Neuronal stem cell (in vitro differentiated cells): ENCODE results near the gene MZT2B. TPM values are rescaled to one million over a fixed set of nuclear protein-coding genes. Genes with fewer than 3 reads are reported as not detected.
"Not testable (repeated sequence)": the region's sequence is repeated elsewhere in the genome, so short reads cannot be mapped to it uniquely, and the experiment has no call there.

Experiments
- DNase-seq: peaks from one replicate; pipeline ENCODE4 v3.0.0-alpha.2; 2013; ENCODE audit warnings: low spot score
- H2AFZ ChIP-seq: one replicate; pipeline ENCODE4 v1.6.1; 2013; ENCODE audit warnings: mild to moderate bottlenecking, low read length, inconsistent platforms
- H2AK5ac ChIP-seq: 2 replicates; pipeline ENCODE4 v1.6.1; 2013; ENCODE audit warnings: low read depth, mild to moderate bottlenecking, inconsistent platforms, low read length, moderate library complexity, mixed read lengths
- H2BK120ac ChIP-seq: 2 replicates; pipeline ENCODE4 v1.6.1; 2013; ENCODE audit warnings: low read depth, mild to moderate bottlenecking, inconsistent platforms, low read length, moderate library complexity, mixed read lengths
- H2BK12ac ChIP-seq: one replicate; pipeline ENCODE4 v1.6.1; 2013; ENCODE audit warnings: low read length, inconsistent platforms
- H2BK15ac ChIP-seq: 2 replicates; pipeline ENCODE4 v1.6.1; 2013; ENCODE audit warnings: mild to moderate bottlenecking, low read length, inconsistent platforms, mixed read lengths
- H2BK5ac ChIP-seq: one replicate; pipeline ENCODE4 v1.6.1; 2013; ENCODE audit warnings: inconsistent platforms, mild to moderate bottlenecking, low read length, moderate library complexity
- H3K14ac ChIP-seq: one replicate; pipeline ENCODE4 v1.6.1; 2013; ENCODE audit warnings: low read length, inconsistent platforms
- H3K18ac ChIP-seq: 2 replicates; pipeline ENCODE4 v1.6.1; 2013; ENCODE audit warnings: low read length, inconsistent platforms
- H3K23ac ChIP-seq: 2 replicates; pipeline ENCODE4 v1.6.1; 2013; ENCODE audit warnings: low read depth, mild to moderate bottlenecking, mixed read lengths, low read length, inconsistent platforms; ENCODE audit not compliant: poor library complexity
- H3K27ac ChIP-seq: replicated peaks from 3 replicates; pipeline ENCODE4 v1.5.1; 2013; ENCODE audit warnings: low read length, inconsistent platforms
- H3K27me3 ChIP-seq, 3 experiments: 2 replicates each; pipeline ENCODE4 v1.6.1; 2013; ENCODE audit warnings: low read length in 3 of 3, mild to moderate bottlenecking in 2 of 3, inconsistent platforms in 1 of 3, low read depth in 1 of 3, mixed read lengths in 1 of 3, moderate library complexity in 1 of 3; ENCODE audit not compliant: control insufficient read depth in 3 of 3, insufficient read depth in 3 of 3
- H3K36me3 ChIP-seq, 2 donors: replicated peaks in 1 of 2; 2 replicates each; pipeline ENCODE4 v1.6.1; 2013; ENCODE audit warnings: low read length in 2 of 2; ENCODE audit not compliant: control insufficient read depth in 2 of 2, insufficient read depth in 2 of 2
- H3K4ac ChIP-seq: 2 replicates; pipeline ENCODE4 v1.6.1; 2013; ENCODE audit warnings: inconsistent platforms, mild to moderate bottlenecking, low read length, moderate library complexity
- H3K4me1 ChIP-seq, 2 donors: 1 replicate in 1 of 2; 2 replicates in 1 of 2; pipeline ENCODE4 v1.6.1; 2013; ENCODE audit warnings: low read length in 2 of 2, low read depth in 1 of 2; ENCODE audit not compliant: control insufficient read depth in 2 of 2, insufficient read depth in 1 of 2
- H3K4me2 ChIP-seq: one replicate; pipeline ENCODE4 v1.6.1; 2013; ENCODE audit warnings: mild to moderate bottlenecking, low read length, inconsistent platforms; ENCODE audit not compliant: insufficient read depth, poor library complexity, severe bottlenecking
- H3K4me3 ChIP-seq, 2 donors: 2 replicates each; pipeline ENCODE4 v1.5.1; 2013; ENCODE audit warnings: low read length in 2 of 2, mild to moderate bottlenecking in 2 of 2, inconsistent platforms in 1 of 2, moderate library complexity in 1 of 2
- H3K79me1 ChIP-seq: one replicate; pipeline ENCODE4 v1.6.1; 2013; ENCODE audit warnings: low read depth, mild to moderate bottlenecking, inconsistent platforms, low read length, moderate library complexity
- H3K9ac ChIP-seq: one replicate; pipeline ENCODE4 v1.6.1; 2013; ENCODE audit warnings: mild to moderate bottlenecking, low read depth, low read length, inconsistent platforms; ENCODE audit not compliant: poor library complexity
- H3K9me3 ChIP-seq, 2 donors: replicated peaks in 1 of 2; 2 replicates each; pipeline versions ENCODE3 to v1.6.1; 2013; ENCODE audit warnings: low read length in 2 of 2, mild to moderate bottlenecking in 2 of 2, inconsistent platforms in 1 of 2, low read depth in 1 of 2, mixed read lengths in 1 of 2, moderate library complexity in 1 of 2; ENCODE audit not compliant: control insufficient read depth in 2 of 2, insufficient read depth in 1 of 2
- H4K8ac ChIP-seq: one replicate; pipeline ENCODE4 v1.6.1; 2013; ENCODE audit warnings: low read depth, mild to moderate bottlenecking, inconsistent platforms, low read length, moderate library complexity
- H4K91ac ChIP-seq: one replicate; pipeline ENCODE4 v1.6.1; 2013; ENCODE audit warnings: low read length, low read depth, mild to moderate bottlenecking, inconsistent platforms; ENCODE audit not compliant: poor library complexity
- WGBS, 2 donors: extraction: QIAGEN DNeasy Blood & Tissue Kit; methylation state at CpG; one replicate each; pipeline ENCODE4 v1.1.7; 2013; ENCODE audit warnings: missing lambda C conversion rate in 2 of 2, mixed read lengths in 1 of 2; ENCODE audit not compliant: insufficient read length in 2 of 2, insufficient replicate concordance in 1 of 2; ENCODE audit errors: extremely low coverage in 2 of 2; 5-methylcytosine and 5-hydroxymethylcytosine counted together
- polyA plus RNA-seq, 2 experiments: library from polyadenylated mRNA; stranded (reverse); fragments of 200-250 nt; gene quantifications; one replicate each; pipeline ENCODE4 v1.2.3, GENCODE V29; 2013

MZT2B gene, protein sequence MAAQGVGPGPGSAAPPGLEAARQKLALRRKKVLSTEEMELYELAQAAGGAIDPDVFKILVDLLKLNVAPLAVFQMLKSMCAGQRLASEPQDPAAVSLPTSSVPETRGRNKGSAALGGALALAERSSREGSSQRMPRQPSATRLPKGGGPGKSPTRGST
- polyA plus RNA-seq (2013, experiment 1 of 2), result 325 TPM
- 326 TPM for polyA plus RNA-seq (2013, experiment 2 of 2)

GRCh38 chr2:130181880-130182682 lies at the start of gene MZT2B:
MZT2B (plus strand) TSS chr2:130182262; CDS start chr2:130182283, 21 bp downstream.
- H2AK5ac ChIP-seq, H4K91ac ChIP-seq, H3K4ac ChIP-seq, H2BK12ac ChIP-seq, H2BK15ac ChIP-seq, H2BK120ac ChIP-seq, H3K27me3 ChIP-seq, H3K9me3 ChIP-seq, H3K79me1 ChIP-seq: not testable (repeated sequence)
- peak within 1 kb of the TSS; percentile 98 for H3K18ac ChIP-seq
- H3K9ac ChIP-seq, result peak within 1 kb of the TSS; percentile 90
- peak within 1 kb of the TSS; percentile 96 to 99 for H3K4me3 ChIP-seq
- H2BK5ac ChIP-seq, result peak within 1 kb of the TSS; percentile 53
- no CpG with 5 or more reads among the region's 86 CpGs for WGBS, 2 donors
- peak within 1 kb of the TSS; percentile 82 for H4K8ac ChIP-seq
- peaks cover 17 to 19% of the 10 kb centered on the region in 2 donors for H3K4me1 ChIP-seq
- peak within 1 kb of the TSS; percentile 56 for H3K14ac ChIP-seq
- H3K23ac ChIP-seq, result peak within 1 kb of the TSS; percentile 89
- peak within 1 kb of the TSS; percentile 97 for H2AFZ ChIP-seq
- H3K27ac ChIP-seq, result peak within 1 kb of the TSS; percentile 75
- DNase-seq, result peak; percentile 84
- peak within 1 kb of the TSS; percentile 77 for H3K4me2 ChIP-seq
- peaks cover 6 to 29% of the 10 kb centered on the region in 2 donors for H3K36me3 ChIP-seq

DNA sequence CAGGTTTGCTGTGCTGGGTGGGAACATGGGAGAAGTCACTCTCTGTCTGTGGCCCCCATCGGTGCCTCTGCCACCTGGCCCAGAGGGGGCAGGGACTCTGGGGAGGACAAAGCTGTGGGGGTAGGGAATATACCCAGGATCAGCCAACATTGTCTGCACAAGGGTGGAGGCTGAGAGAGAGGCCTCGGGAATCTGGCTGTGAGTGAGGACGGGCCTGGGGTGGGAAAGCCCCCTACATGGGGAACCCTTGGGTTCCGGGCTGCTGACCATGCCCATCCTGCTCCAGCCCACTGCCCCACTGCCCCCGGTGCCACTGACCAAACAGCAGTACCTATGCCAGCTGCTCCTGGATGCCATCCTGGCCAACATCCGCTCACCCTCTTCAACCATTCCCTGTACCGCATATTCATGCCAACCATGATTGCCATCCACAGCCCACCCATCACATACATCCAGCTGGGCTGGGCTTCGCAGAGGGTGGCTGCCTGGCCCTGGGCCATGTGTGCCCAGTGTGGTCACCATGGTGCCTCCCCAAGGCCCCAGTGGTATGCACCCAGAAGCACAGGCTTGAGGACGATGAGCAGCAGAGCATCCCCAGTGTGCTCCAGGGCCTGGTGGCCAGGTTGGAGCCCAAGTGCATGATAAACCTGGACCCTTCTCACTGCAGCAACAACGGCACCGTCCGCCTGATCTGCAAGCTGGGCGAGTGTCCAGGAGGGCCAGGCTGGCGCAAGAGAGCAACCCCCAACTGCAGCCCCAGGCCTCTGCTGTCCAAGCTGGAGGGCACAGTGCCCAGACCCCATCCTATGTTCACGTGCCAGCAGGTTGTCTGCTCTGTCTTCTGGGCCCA lies 46.1 kb upstream of the MZT2B start:
- Histone ChIP-seq H3K23ac (no peak overlapping the region), H2BK120ac (no peak overlapping the region), H2AFZ (no peak overlapping the region), H4K8ac (peak overlapping the region; percentile 43), H3K9ac (no peak overlapping the region), H2AK5ac (peak overlapping the region; percentile 61), H3K14ac (peak overlapping the region; percentile 38), H3K27me3 (no peaks in the 10 kb centered on the region), H2BK12ac (peak overlapping the region; percentile 10), H2BK15ac (no peak overlapping the region), H3K18ac (peak overlapping the region; percentile 83), H3K4me2 (no peak overlapping the region), H3K4me3 (no peak overlapping the region), H2BK5ac (no peak overlapping the region), H3K79me1 (peaks cover 2% of the 10 kb centered on the region), H3K9me3 (no peaks in the 10 kb centered on the region), H3K27ac (no peak overlapping the region), H3K36me3 (no peaks in the 10 kb centered on the region), H3K4me1 (no peaks in the 10 kb centered on the region), H3K4ac (no peak overlapping the region), H4K91ac (no peak overlapping the region)
- WGBS, 2 donors, result no CpG with 5 or more reads among the region's 15 CpGs
- DNase-seq, result no peak

GRCh38 chr2:130136546-130136945 lies 45.5 kb upstream of the MZT2B start:
- H3K9me3 ChIP-seq, H2BK5ac ChIP-seq, H3K4me2 ChIP-seq, H2BK15ac ChIP-seq, H2AFZ ChIP-seq, H2BK120ac ChIP-seq, H3K27ac ChIP-seq, H3K79me1 ChIP-seq, H3K23ac ChIP-seq, H3K4me1 ChIP-seq, H3K4ac ChIP-seq, H3K36me3 ChIP-seq, H3K4me3 ChIP-seq, H2AK5ac ChIP-seq, H2BK12ac ChIP-seq, DNase-seq, H4K91ac ChIP-seq, H3K27me3 ChIP-seq, H3K9ac ChIP-seq, H3K14ac ChIP-seq: not testable (repeated sequence)
- peak overlapping the region; percentile 83 for H3K18ac ChIP-seq
- WGBS, 2 donors, result no CpG with 5 or more reads among the region's 10 CpGs
- H4K8ac ChIP-seq, result peak overlapping the region; percentile 43
